Activated CD4-positive, alpha-beta T cell treated with anti-CD3 and anti-CD28 coated beads, Interleukin-2, amount 50 U/mL, for 4 hours (primary cell): ENCODE data around the gene STARD8.

ENCODE experiments used
- DNase-seq, 2 experiments: peaks; one replicate each; pipeline ENCODE4 v3.0.0-alpha.2; 2020

STARD8 gene

GRCh38 chrX:68754406-68754805 lies 106.9 kb downstream of the STARD8 start:
- DNase-seq = no peak

GRCh38 chrX:68755616-68756125 lies 108.2 kb downstream of the STARD8 start:
- no peak for DNase-seq

GRCh38 chrX:68757331-68757730 lies 109.9 kb downstream of the STARD8 start:
- DNase-seq = no peak

DNA sequence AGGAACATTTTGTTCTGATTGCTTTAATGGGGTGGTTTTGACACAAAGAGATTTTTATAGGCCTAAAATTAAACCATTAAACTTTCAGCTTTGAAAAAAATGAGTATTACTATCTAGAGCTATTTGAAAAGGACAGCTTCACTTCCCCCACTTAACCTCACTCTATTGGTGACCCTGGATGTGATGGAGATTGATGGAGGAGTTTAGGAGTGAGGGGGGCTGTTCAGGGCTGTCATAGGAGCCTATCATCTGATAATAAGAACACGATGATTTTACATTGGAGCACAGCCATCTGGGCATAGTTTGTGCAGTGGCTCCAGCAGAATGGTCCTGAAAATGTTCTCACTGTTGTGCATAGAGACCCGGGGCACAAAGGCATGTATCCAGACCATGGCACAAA lies 110.3 kb downstream of the STARD8 start:
- no peak for DNase-seq

GRCh38 chrX:68758671-68759070 lies 111.2 kb downstream of the STARD8 start:
- DNase-seq = no peak

DNA sequence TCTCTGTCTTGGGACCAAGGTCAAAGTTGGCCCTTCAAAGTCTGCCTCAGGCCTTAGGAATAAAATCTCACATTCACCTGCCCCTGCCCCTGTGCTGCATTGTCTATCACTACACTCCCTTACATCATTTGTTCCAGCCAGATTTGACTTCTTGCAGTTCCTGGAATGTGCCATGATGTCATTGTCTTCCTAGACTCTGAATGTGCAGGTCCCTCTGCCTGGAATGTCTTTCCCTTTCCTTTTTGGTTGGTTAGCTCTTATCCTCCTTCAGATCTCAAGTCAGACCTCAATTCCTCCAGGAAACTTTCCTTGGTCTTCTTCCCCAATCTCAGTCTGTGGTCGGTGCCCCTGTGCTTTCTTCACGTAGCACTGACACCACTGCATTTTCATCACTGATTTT lies 113.6 kb downstream of the STARD8 start:
- DNase-seq = no peak

GRCh38 chrX:68762766-68763165 lies 115.3 kb downstream of the STARD8 start:
- DNase-seq = no peak

- DNase-seq = no peak
Measured at GRCh38 chrX:68763481-68763880, 116.0 kb downstream of the STARD8 start.
